Mucosa of rectum (tissue), 2 donors: Measurements from ENCODE around the gene MYRIP.

Experiments used
- H3K27ac ChIP-seq, 2 donors: one replicate each; pipeline ENCODE4 v1.7.0; 2013; ENCODE audit warnings: inconsistent platforms in 2 of 2, low read depth in 2 of 2, low read length in 2 of 2
- H3K27me3 ChIP-seq, 2 donors: one replicate each; pipeline ENCODE4 v1.7.0; 2013; ENCODE audit warnings: low read length in 2 of 2; ENCODE audit not compliant: control insufficient read depth in 2 of 2, insufficient read depth in 2 of 2
- H3K36me3 ChIP-seq, 2 donors: one replicate each; pipeline ENCODE4 v1.7.0; 2013; ENCODE audit warnings: low read length in 2 of 2; ENCODE audit not compliant: control insufficient read depth in 2 of 2, insufficient read depth in 2 of 2
- H3K4me1 ChIP-seq, 2 donors: one replicate each; pipeline ENCODE4 v1.7.0; 2013; ENCODE audit warnings: low read length in 2 of 2, mild to moderate bottlenecking in 1 of 2; ENCODE audit not compliant: control insufficient read depth in 2 of 2, insufficient read depth in 2 of 2
- H3K4me3 ChIP-seq, 2 donors: one replicate each; pipeline ENCODE4 v1.7.0; 2013; ENCODE audit warnings: low read length in 2 of 2
- H3K9ac ChIP-seq, 2 donors: one replicate each; pipeline ENCODE4 v1.7.0; 2013; ENCODE audit warnings: low read length in 2 of 2, low read depth in 1 of 2, mild to moderate bottlenecking in 1 of 2
- H3K9me3 ChIP-seq, 2 donors: one replicate each; pipeline ENCODE4 v1.7.0; 2013; ENCODE audit warnings: low read length in 2 of 2; ENCODE audit not compliant: control insufficient read depth in 2 of 2
- donor health status: healthy.
- donor health status: Normal muscosa, but diverticular disease.

MYRIP gene

GRCh38 chr3:40042752-40043443 lies 233.5 kb downstream of the MYRIP start:
- H3K27me3 ChIP-seq = no peaks in the 10 kb centered on the region
- no peaks in the 10 kb centered on the region for H3K36me3 ChIP-seq
- H3K9me3 ChIP-seq = no peaks in the 10 kb centered on the region
- H3K9ac ChIP-seq = no peak overlapping the region
- H3K4me3 ChIP-seq = no peak overlapping the region
- no peak overlapping the region for H3K27ac ChIP-seq
- no peaks in the 10 kb centered on the region for H3K4me1 ChIP-seq

- Histone ChIP-seq H3K4me1 (no peaks in the 10 kb centered on the region), H3K9me3 (no peaks in the 10 kb centered on the region), H3K9ac (no peak overlapping the region), H3K27ac (no peak overlapping the region), H3K4me3 (no peak overlapping the region), H3K36me3 (no peaks in the 10 kb centered on the region), H3K27me3 (no peaks in the 10 kb centered on the region)
These were observed 234.0 kb downstream of the MYRIP start for GRCh38 chr3:40043444-40043755.

- Histone ChIP-seq H3K9ac (no peak overlapping the region), H3K4me3 (no peak overlapping the region), H3K4me1 (no peaks in the 10 kb centered on the region), H3K27me3 (no peaks in the 10 kb centered on the region), H3K9me3 (no peaks in the 10 kb centered on the region), H3K27ac (no peak overlapping the region), H3K36me3 (no peaks in the 10 kb centered on the region)
These were observed 235.1 kb downstream of the MYRIP start for GRCh38 chr3:40044487-40044886.

GRCh38 chr3:40045051-40045450 lies 235.6 kb downstream of the MYRIP start:
- H3K27ac ChIP-seq = no peak overlapping the region
- no peaks in the 10 kb centered on the region for H3K27me3 ChIP-seq
- H3K9me3 ChIP-seq = no peaks in the 10 kb centered on the region

GRCh38 chr3:40046149-40046548 lies 236.7 kb downstream of the MYRIP start:
- H3K27ac ChIP-seq = no peak overlapping the region
- H3K27me3 ChIP-seq = no peaks in the 10 kb centered on the region
- H3K36me3 ChIP-seq = no peaks in the 10 kb centered on the region
- H3K4me1 ChIP-seq = no peaks in the 10 kb centered on the region
- H3K9ac ChIP-seq = no peak overlapping the region
- H3K4me3 ChIP-seq = no peak overlapping the region
- no peaks in the 10 kb centered on the region for H3K9me3 ChIP-seq

More at GRCh38 chr3:40045051-40045450, 235.6 kb downstream of the MYRIP start:
- Histone ChIP-seq H3K36me3 (no peaks in the 10 kb centered on the region), H3K4me1 (no peaks in the 10 kb centered on the region), H3K9ac (no peak overlapping the region), H3K4me3 (no peak overlapping the region)

GRCh38 chr3:40047406-40047805 lies 238.0 kb downstream of the MYRIP start:
- Histone ChIP-seq H3K27me3 (no peaks in the 10 kb centered on the region), H3K36me3 (no peaks in the 10 kb centered on the region), H3K4me1 (no peaks in the 10 kb centered on the region), H3K9ac (no peak overlapping the region), H3K9me3 (no peaks in the 10 kb centered on the region), H3K4me3 (no peak overlapping the region), H3K27ac (no peak overlapping the region)

GRCh38 chr3:40053663-40054062 lies 244.3 kb downstream of the MYRIP start:
- no peaks in the 10 kb centered on the region for H3K4me1 ChIP-seq
- H3K27ac ChIP-seq = no peak overlapping the region
- no peak overlapping the region for H3K4me3 ChIP-seq
- no peak overlapping the region for H3K9ac ChIP-seq
- H3K9me3 ChIP-seq = no peaks in the 10 kb centered on the region
- no peaks in the 10 kb centered on the region for H3K27me3 ChIP-seq
- no peaks in the 10 kb centered on the region for H3K36me3 ChIP-seq

GRCh38 chr3:40054568-40055222 lies 245.3 kb downstream of the MYRIP start:
- Histone ChIP-seq H3K9me3 (no peaks in the 10 kb centered on the region), H3K27ac (no peak overlapping the region), H3K4me3 (no peak overlapping the region), H3K4me1 (no peaks in the 10 kb centered on the region), H3K9ac (no peak overlapping the region), H3K27me3 (no peaks in the 10 kb centered on the region), H3K36me3 (no peaks in the 10 kb centered on the region)

GRCh38 chr3:40055361-40055760 lies 246.0 kb downstream of the MYRIP start:
- no peak overlapping the region for H3K9ac ChIP-seq
- no peaks in the 10 kb centered on the region for H3K9me3 ChIP-seq
- no peak overlapping the region for H3K27ac ChIP-seq
- H3K4me3 ChIP-seq = no peak overlapping the region
- H3K27me3 ChIP-seq = no peaks in the 10 kb centered on the region
- no peaks in the 10 kb centered on the region for H3K4me1 ChIP-seq
- H3K36me3 ChIP-seq = no peaks in the 10 kb centered on the region

- Histone ChIP-seq H3K27ac (no peak overlapping the region), H3K27me3 (no peaks in the 10 kb centered on the region), H3K4me1 (no peaks in the 10 kb centered on the region), H3K36me3 (no peaks in the 10 kb centered on the region), H3K9me3 (no peaks in the 10 kb centered on the region), H3K9ac (no peak overlapping the region), H3K4me3 (no peak overlapping the region)
These were observed 246.5 kb downstream of the MYRIP start for GRCh38 chr3:40055956-40056355.
